Neutrophil (primary cell): Measurements from ENCODE around the gene RSPRY1.

Source experiments
- H3K27ac ChIP-seq: fragments of 200-600 bp; sonication (generic); 2 replicates; pipeline ENCODE4 v1.5.1; 2016; ENCODE audit warnings: mild to moderate bottlenecking, moderate library complexity
- H3K27me3 ChIP-seq: fragments of 200-600 bp; sonication (generic); 2 replicates; pipeline ENCODE4 v1.6.0; 2016; ENCODE audit warnings: mild to moderate bottlenecking
- H3K36me3 ChIP-seq: fragments of 200-600 bp; sonication (generic); 2 replicates; pipeline ENCODE4 v1.5.1; 2017
- H3K4me1 ChIP-seq, 2 experiments: fragments of 200-600 bp in 1 of 2; sonication (generic) in 1 of 2; 1 replicate in 1 of 2; 2 replicates in 1 of 2; pipeline versions ENCODE4 v1.5.1 to v1.6.1; 2013 to 2016; ENCODE audit warnings: low read depth in 1 of 2, low read length in 1 of 2, mild to moderate bottlenecking in 1 of 2, moderate library complexity in 1 of 2; ENCODE audit not compliant: control insufficient read depth in 1 of 2, insufficient read depth in 1 of 2
- H3K4me3 ChIP-seq, 2 experiments: fragments of 200-600 bp in 1 of 2; sonication (generic) in 1 of 2; 1 replicate in 1 of 2; 2 replicates in 1 of 2; pipeline ENCODE4 v1.5.1; 2013 to 2016; ENCODE audit warnings: low read depth in 1 of 2, low read length in 1 of 2, mild to moderate bottlenecking in 1 of 2, moderate library complexity in 1 of 2
- H3K9me3 ChIP-seq: fragments of 200-600 bp; sonication (generic); 2 replicates; pipeline ENCODE4 v1.5.1; 2016
- TF ChIP-seq, protein P1 (sequence below): fragments of 200-600 bp; sonication (generic); IDR thresholded peaks from 2 replicates; pipeline ENCODE4 v1.5.1; 2016; ENCODE audit warnings: antibody characterized with exemption

The RSPRY1 gene

DNA sequence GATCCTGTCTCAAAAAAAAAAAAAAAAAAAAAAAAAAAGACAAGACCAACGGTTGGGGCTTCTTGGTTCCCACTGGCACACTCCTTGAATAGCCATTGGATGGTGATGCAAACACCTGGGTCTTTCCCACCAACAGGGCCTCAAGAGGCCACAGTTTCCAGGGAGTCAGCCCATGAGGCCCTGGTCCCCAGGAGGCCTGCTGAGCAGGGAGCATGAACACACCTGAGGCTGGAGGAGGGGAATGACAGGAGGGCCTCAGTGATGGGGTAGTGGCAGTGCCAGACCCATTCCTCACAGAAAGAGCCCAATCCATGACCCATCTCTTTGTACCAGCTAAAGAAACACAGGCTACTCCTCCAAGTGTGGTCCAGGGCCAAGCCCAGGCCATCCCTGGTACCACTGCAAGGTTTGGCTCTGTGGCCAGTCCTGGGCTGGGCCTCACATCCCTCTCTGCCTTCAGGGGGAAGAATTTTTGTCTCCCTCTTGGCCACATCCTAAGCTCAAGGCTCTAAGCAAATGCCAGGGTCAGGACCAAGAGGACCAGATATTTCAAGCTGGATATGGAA lies 72.9 kb downstream of the RSPRY1 start:
- H3K27ac ChIP-seq: no peak overlapping the region
- H3K4me1 ChIP-seq: no peaks in the 10 kb centered on the region
- peaks cover 8% of the 10 kb centered on the region for H3K36me3 ChIP-seq
- H3K27me3 ChIP-seq: no peaks in the 10 kb centered on the region
- no peaks in the 10 kb centered on the region for H3K9me3 ChIP-seq
- TF ChIP-seq, protein P1, sequence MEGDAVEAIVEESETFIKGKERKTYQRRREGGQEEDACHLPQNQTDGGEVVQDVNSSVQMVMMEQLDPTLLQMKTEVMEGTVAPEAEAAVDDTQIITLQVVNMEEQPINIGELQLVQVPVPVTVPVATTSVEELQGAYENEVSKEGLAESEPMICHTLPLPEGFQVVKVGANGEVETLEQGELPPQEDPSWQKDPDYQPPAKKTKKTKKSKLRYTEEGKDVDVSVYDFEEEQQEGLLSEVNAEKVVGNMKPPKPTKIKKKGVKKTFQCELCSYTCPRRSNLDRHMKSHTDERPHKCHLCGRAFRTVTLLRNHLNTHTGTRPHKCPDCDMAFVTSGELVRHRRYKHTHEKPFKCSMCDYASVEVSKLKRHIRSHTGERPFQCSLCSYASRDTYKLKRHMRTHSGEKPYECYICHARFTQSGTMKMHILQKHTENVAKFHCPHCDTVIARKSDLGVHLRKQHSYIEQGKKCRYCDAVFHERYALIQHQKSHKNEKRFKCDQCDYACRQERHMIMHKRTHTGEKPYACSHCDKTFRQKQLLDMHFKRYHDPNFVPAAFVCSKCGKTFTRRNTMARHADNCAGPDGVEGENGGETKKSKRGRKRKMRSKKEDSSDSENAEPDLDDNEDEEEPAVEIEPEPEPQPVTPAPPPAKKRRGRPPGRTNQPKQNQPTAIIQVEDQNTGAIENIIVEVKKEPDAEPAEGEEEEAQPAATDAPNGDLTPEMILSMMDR: no peak
- H3K4me3 ChIP-seq: no peak overlapping the region

DNA sequence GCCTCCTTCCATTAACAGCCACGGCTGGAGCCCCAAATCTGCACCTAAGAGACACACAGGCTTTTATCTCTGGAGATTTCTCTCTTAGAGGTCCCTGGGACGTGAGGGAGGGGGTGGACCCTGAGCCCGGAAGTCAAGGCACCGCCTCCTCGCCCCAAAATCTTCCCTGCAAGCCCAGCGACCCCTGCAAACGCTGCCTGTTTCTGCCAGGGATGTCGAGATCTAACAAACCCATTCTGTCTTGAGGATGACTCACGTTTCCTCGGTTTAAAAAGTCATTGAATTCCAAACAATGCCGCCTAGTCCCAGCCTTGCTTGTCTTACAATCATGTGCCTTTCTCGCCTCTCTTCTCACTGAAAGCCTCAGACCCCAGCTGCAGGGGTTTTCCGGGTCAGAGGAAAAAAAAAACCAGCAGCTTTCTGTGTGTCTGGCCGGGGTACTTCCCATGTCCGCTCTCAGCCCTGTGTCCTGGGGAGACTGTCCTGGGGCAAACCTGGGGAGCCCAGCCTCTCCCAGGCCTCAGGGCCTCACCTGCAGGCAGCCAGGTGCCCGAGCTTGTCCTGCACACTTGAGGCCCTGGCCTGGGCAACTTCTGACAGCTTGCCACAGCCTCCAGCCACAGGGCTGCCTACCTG lies 74.3 kb downstream of the RSPRY1 start:
- no peaks in the 10 kb centered on the region for H3K9me3 ChIP-seq
- H3K27me3 ChIP-seq: no peaks in the 10 kb centered on the region
- H3K4me3 ChIP-seq: no peak overlapping the region
- H3K4me1 ChIP-seq: no peaks in the 10 kb centered on the region
- H3K27ac ChIP-seq: no peak overlapping the region
- TF ChIP-seq, protein P1: no peak
- peaks cover 5% of the 10 kb centered on the region for H3K36me3 ChIP-seq

DNA sequence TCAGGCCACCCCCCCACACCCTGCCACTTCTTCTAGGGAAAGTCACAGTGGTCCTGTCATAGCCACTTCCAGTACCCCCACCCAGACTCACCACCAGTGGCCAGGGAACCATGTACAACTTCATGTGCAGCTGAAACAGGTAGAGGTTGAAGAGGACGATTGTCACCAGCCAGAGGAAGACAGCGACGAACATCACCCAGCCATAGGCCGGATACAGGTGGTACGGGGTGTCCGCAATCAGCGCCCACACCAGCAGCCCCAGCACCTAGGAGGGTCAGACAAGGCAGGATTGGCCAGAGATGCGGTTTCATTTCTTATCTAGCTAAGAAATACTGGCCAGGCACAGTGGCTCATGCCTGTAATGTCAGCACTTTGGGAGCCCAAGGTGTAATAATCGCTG lies 75.7 kb downstream of the RSPRY1 start:
- Histone ChIP-seq H3K27me3 (no peaks in the 10 kb centered on the region), H3K4me3 (no peak overlapping the region), H3K27ac (no peak overlapping the region), H3K36me3 (no peaks in the 10 kb centered on the region), H3K4me1 (no peaks in the 10 kb centered on the region), H3K9me3 (no peaks in the 10 kb centered on the region)
- TF ChIP-seq, protein P1: no peak

DNA sequence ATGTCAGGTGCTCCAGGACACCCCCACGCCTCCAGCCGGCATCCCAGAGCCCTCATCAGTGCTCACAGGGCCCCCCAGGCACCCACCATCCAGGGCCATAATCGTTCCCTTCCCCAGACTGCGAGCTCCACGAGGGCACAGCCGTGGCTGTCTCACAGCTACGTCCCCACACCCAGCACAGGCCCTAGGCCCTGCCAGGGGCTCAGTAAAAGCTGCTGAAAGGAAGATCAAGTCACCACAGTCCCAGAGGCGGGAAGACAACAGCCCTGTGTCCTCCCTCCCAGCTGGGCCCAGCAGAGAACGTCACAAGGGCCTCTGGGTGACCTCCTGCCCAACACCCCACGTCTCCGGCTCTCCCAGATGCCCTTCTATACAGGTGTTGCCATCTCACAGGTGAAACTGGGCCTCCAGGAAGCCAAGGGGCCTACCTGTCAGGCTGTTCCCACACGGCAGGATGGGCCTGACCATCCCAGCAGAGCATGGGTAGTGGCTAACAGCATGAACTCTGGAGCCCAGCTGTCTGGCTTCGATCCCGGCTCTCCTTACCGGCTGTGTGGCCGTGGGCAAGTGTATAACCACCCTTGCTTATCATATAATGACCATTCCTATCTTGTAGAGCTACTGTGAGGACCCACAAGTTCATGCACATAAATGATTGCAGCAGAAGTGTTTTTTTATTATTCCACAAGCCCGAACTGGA lies 76.9 kb downstream of the RSPRY1 start:
- no peak overlapping the region for H3K4me3 ChIP-seq
- no peak overlapping the region for H3K27ac ChIP-seq
- H3K4me1 ChIP-seq: no peaks in the 10 kb centered on the region
- no peaks in the 10 kb centered on the region for H3K27me3 ChIP-seq
- TF ChIP-seq, protein P1: no peak
- no peaks in the 10 kb centered on the region for H3K36me3 ChIP-seq
- H3K9me3 ChIP-seq: no peaks in the 10 kb centered on the region

DNA sequence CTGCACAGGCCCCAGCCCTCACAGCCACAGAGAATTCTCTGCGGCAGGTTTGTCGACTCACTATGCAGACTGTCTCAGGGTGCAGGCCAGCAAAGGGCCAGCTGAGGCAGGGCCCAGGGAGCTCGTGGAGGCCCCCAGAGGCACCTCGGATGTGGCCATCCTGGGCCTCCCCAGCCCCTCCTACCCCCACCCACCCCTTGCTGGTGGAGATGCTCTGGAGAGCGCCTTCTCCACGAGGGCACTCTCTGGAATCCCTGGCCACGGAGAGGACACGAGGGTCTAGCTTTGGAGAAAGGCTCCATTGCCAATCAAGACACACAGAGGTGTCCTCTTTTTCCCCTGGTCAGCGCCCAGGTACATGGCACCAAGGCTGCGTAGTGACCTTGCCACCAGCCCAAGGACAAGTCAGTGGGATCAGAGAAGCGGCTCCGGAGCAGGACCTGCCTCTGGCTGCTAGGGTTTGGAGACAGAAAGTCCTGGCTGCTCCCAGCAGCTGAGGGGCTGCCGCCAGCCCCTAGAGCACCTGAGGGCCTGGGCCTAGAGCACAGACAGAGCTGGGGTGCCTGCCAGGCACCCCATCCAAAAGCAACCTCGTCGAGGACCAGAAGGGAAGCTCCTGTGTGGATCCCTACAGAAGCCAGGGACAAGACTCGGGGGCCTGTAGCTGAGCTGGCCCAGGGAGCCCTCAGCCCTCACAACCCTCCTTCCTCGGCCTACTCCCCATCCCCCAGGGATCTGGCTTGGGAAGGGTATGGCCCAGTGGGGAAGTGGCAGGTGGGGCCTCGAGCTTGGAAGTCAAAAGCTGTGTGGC lies 77.6 kb downstream of the RSPRY1 start:
- Histone ChIP-seq H3K4me1 (no peaks in the 10 kb centered on the region), H3K27me3 (no peaks in the 10 kb centered on the region), H3K36me3 (no peaks in the 10 kb centered on the region), H3K27ac (no peak overlapping the region), H3K4me3 (no peak overlapping the region), H3K9me3 (no peaks in the 10 kb centered on the region)
- TF ChIP-seq, protein P1: no peak
